Liver (tissue), 9 donors: ENCODE data around the gene MRFAP1. TPM values are rescaled to one million over a fixed set of nuclear protein-coding genes. Genes with fewer than 3 reads are reported as not detected.

Source experiments
- DNase-seq: peaks from one replicate; pipeline ENCODE4 v3.0.0-alpha.2; 2017; ENCODE audit warnings: low spot score
- H3K27ac ChIP-seq, 2 donors: one replicate each; pipeline ENCODE4 v1.7.0; 2013; ENCODE audit warnings: inconsistent platforms in 2 of 2, low read length in 2 of 2, control low read depth in 1 of 2, low read depth in 1 of 2, mild to moderate bottlenecking in 1 of 2
- H3K27me3 ChIP-seq, 4 donors: one replicate each; pipeline versions ENCODE4 v1.6.1 to v1.7.0; 2013; ENCODE audit warnings: low read length in 3 of 4, inconsistent platforms in 1 of 4, mild to moderate bottlenecking in 1 of 4, moderate library complexity in 1 of 4; ENCODE audit not compliant: control insufficient read depth in 4 of 4, insufficient read depth in 4 of 4
- H3K36me3 ChIP-seq, 4 donors: one replicate each; pipeline versions ENCODE4 v1.6.1 to v1.7.0; 2013; ENCODE audit warnings: low read length in 3 of 4, mild to moderate bottlenecking in 3 of 4, low read depth in 1 of 4, moderate library complexity in 1 of 4; ENCODE audit not compliant: control insufficient read depth in 4 of 4, insufficient read depth in 3 of 4
- H3K4me1 ChIP-seq, 4 donors: one replicate each; pipeline versions ENCODE4 v1.6.1 to v1.7.0; 2013; ENCODE audit warnings: low read length in 3 of 4, mild to moderate bottlenecking in 3 of 4, moderate library complexity in 1 of 4; ENCODE audit not compliant: control insufficient read depth in 4 of 4, insufficient read depth in 4 of 4
- H3K4me3 ChIP-seq, 3 donors: one replicate each; pipeline versions ENCODE4 v1.6.1 to v1.7.0; 2013; ENCODE audit warnings: low read length in 3 of 3, control low read depth in 1 of 3, low read depth in 1 of 3, mild to moderate bottlenecking in 1 of 3
- H3K9ac ChIP-seq, 2 donors: one replicate each; pipeline ENCODE4 v1.7.0; 2013; ENCODE audit warnings: low read length in 2 of 2, mild to moderate bottlenecking in 2 of 2, moderate library complexity in 2 of 2, control low read depth in 1 of 2, low read depth in 1 of 2
- H3K9me3 ChIP-seq, 4 donors: one replicate each; pipeline versions ENCODE4 v1.6.1 to v1.7.0; 2013; ENCODE audit warnings: low read length in 3 of 4; ENCODE audit not compliant: control insufficient read depth in 4 of 4
- EGR1 ChIP-seq, 2 donors: IDR thresholded peaks; 2 replicates each; pipeline ENCODE4 v1.6.1; 2016 to 2018; ENCODE audit warnings: antibody characterized with exemption in 2 of 2, low read depth in 2 of 2
- FOXA1 ChIP-seq: IDR thresholded peaks from 2 replicates; pipeline ENCODE4 v1.6.1; 2016; ENCODE audit warnings: antibody characterized with exemption
- FOXA2 ChIP-seq: IDR thresholded peaks from 2 replicates; pipeline ENCODE4 v1.6.1; 2016; ENCODE audit warnings: antibody characterized with exemption
- HNF4A ChIP-seq, 2 donors: conservative IDR thresholded peaks; 2 replicates each; pipeline ENCODE4 v1.6.1; 2016; ENCODE audit warnings: antibody characterized with exemption in 2 of 2, mild to moderate bottlenecking in 2 of 2
- HNF4G ChIP-seq: IDR thresholded peaks from 2 replicates; pipeline ENCODE4 v1.6.1; 2016; ENCODE audit warnings: antibody characterized with exemption
- JUND ChIP-seq, 2 donors: IDR thresholded peaks; 2 replicates each; pipeline ENCODE4 v1.6.1; 2016; ENCODE audit warnings: antibody characterized with exemption in 2 of 2
- NR2F2 ChIP-seq: IDR thresholded peaks from 2 replicates; pipeline ENCODE4 v1.6.1; 2016; ENCODE audit warnings: antibody characterized with exemption
- RXRA ChIP-seq, 2 donors: IDR thresholded peaks; 2 replicates each; pipeline ENCODE4 v1.6.1; 2017 to 2018; ENCODE audit warnings: antibody characterized with exemption in 2 of 2, mild to moderate bottlenecking in 1 of 2
- SP1 ChIP-seq: IDR thresholded peaks from 2 replicates; pipeline ENCODE4 v1.6.1; 2018; ENCODE audit warnings: antibody characterized with exemption, mild to moderate bottlenecking
- YY1 ChIP-seq: IDR thresholded peaks from 2 replicates; pipeline ENCODE4 v1.6.1; 2016; ENCODE audit warnings: antibody characterized with exemption, mild to moderate bottlenecking
- ZBTB33 ChIP-seq: IDR thresholded peaks from 2 replicates; pipeline ENCODE4 v1.6.1; 2016; ENCODE audit warnings: antibody characterized with exemption
- WGBS: extraction: QIAGEN DNeasy Blood & Tissue Kit; methylation state at CpG from one replicate; pipeline ENCODE4 v1.1.7; 2013; 5-methylcytosine and 5-hydroxymethylcytosine counted together
- polyA plus RNA-seq, 2 donors: library from polyadenylated mRNA; stranded (reverse) in 1 of 2; unstranded in 1 of 2; fragments of 200-250 nt in 1 of 2; fragments of >200 nt in 1 of 2; fragmentation: Nextera tagmentation in 1 of 2; extraction: Ambion mirVana in 1 of 2; gene quantifications; one replicate each; pipeline versions ENCODE4 v1.2.1 to v1.2.3, GENCODE V29; 2013 to 2015
- total RNA-seq, 2 donors: library from RNA; depleted of rRNA; stranded (reverse); fragments of >200 nt; gene quantifications; one replicate each; pipeline ENCODE4 v1.2.3, GENCODE V29; 2014
- TF ChIP-seq, protein P1 (sequence below): fragments of 150-350 bp; IDR thresholded peaks from 2 replicates; pipeline ENCODE4 v1.5.1; 2017; ENCODE audit warnings: improper control_type of control experiment, low read depth, low read length; ENCODE audit not compliant: missing input control
- TF ChIP-seq, protein P2 (sequence below): IDR thresholded peaks from 2 replicates; pipeline ENCODE4 v1.6.1; 2016; ENCODE audit warnings: antibody characterized with exemption
- TF ChIP-seq, protein P3 (sequence below): IDR thresholded peaks from 2 replicates; pipeline ENCODE4 v1.6.1; 2016; ENCODE audit warnings: antibody characterized with exemption, mild to moderate bottlenecking
- donor health status: healthy.
- donor health status: healthy.
- donor health status: healthy.
- donor health status: healthy.
- donor health status: healthy.

The MRFAP1 gene
- total and polyA plus RNA-seq, 4 donors, result 78.5 to 176 (median 104) TPM

GRCh38 chr4:6687947-6688878 lies 47.7 kb downstream of the MRFAP1 start:
- 83% methylated on average over 24 of the region's 24 CpGs for WGBS
- no peak for DNase-seq
- H3K9ac ChIP-seq, result no peak overlapping the region
- TF ChIP-seq SP1, result no peak
- no peak for TF ChIP-seq JUND (IDR thresholded peaks at IDR 0.05)
- no peak for TF ChIP-seq HNF4A (conservative IDR thresholded peaks at IDR 0.05)
- TF ChIP-seq, protein P1, sequence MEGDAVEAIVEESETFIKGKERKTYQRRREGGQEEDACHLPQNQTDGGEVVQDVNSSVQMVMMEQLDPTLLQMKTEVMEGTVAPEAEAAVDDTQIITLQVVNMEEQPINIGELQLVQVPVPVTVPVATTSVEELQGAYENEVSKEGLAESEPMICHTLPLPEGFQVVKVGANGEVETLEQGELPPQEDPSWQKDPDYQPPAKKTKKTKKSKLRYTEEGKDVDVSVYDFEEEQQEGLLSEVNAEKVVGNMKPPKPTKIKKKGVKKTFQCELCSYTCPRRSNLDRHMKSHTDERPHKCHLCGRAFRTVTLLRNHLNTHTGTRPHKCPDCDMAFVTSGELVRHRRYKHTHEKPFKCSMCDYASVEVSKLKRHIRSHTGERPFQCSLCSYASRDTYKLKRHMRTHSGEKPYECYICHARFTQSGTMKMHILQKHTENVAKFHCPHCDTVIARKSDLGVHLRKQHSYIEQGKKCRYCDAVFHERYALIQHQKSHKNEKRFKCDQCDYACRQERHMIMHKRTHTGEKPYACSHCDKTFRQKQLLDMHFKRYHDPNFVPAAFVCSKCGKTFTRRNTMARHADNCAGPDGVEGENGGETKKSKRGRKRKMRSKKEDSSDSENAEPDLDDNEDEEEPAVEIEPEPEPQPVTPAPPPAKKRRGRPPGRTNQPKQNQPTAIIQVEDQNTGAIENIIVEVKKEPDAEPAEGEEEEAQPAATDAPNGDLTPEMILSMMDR, result no peak
- no peak for TF ChIP-seq HNF4G
- no peak for TF ChIP-seq RXRA (IDR thresholded peaks at IDR 0.05)
- no peak for TF ChIP-seq FOXA2
- TF ChIP-seq NR2F2, result no peak
- TF ChIP-seq ZBTB33, result no peak
- H3K27ac ChIP-seq, result no peak overlapping the region
- peaks cover 11 to 25% (median 19%) of the 10 kb centered on the region in 4 donors for H3K4me1 ChIP-seq
- H3K9me3 ChIP-seq, result no peaks in the 10 kb centered on the region
- H3K27me3 ChIP-seq, result no peaks in the 10 kb centered on the region
- no peak overlapping the region for H3K4me3 ChIP-seq
- no peaks in the 10 kb centered on the region for H3K36me3 ChIP-seq

DNA sequence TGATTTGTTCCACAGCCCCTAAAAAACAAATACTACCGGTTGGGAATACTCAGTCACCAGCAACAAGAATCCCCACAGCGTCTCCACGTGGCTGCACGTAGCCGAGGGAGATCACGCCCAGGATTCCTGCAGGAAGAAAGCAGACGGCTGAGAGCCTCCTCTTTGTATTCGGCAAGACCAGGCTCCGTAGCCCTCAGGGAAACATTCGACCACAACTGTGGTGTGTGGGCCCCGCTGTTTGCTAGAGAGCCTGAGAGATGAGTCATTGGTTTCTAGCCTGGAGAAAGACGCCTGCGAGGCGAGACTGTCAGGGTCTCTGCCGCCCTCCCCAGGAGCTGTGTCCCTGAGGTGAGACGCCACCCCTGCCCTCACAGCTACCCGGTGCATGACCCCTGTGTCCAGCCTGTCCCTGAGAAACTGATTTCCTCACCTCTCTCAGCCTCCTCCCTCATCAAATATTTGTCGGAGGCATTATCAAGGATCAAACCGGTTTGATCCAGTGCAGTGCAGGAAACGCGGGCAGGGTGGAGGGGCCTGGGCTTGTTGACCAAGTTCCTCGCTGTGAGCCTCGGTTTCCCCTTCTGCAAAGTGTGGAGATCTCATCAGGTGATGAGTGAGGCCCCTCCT lies 48.5 kb downstream of the MRFAP1 start:
- no peaks in the 10 kb centered on the region for H3K36me3 ChIP-seq

More for the DNA sequence above, 48.5 kb downstream of the MRFAP1 start:
- Histone ChIP-seq H3K4me1 (peaks cover 11 to 25% (median 19%) of the 10 kb centered on the region in 4 donors), H3K4me3 (no peak overlapping the region), H3K9ac (no peak overlapping the region), H3K27ac (peak overlapping the region; percentile 21 to 72), H3K27me3 (no peaks in the 10 kb centered on the region), H3K9me3 (no peaks in the 10 kb centered on the region)
- TF ChIP-seq, protein P2, sequence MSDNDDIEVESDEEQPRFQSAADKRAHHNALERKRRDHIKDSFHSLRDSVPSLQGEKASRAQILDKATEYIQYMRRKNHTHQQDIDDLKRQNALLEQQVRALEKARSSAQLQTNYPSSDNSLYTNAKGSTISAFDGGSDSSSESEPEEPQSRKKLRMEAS, result no peak
- TF ChIP-seq, protein P3, sequence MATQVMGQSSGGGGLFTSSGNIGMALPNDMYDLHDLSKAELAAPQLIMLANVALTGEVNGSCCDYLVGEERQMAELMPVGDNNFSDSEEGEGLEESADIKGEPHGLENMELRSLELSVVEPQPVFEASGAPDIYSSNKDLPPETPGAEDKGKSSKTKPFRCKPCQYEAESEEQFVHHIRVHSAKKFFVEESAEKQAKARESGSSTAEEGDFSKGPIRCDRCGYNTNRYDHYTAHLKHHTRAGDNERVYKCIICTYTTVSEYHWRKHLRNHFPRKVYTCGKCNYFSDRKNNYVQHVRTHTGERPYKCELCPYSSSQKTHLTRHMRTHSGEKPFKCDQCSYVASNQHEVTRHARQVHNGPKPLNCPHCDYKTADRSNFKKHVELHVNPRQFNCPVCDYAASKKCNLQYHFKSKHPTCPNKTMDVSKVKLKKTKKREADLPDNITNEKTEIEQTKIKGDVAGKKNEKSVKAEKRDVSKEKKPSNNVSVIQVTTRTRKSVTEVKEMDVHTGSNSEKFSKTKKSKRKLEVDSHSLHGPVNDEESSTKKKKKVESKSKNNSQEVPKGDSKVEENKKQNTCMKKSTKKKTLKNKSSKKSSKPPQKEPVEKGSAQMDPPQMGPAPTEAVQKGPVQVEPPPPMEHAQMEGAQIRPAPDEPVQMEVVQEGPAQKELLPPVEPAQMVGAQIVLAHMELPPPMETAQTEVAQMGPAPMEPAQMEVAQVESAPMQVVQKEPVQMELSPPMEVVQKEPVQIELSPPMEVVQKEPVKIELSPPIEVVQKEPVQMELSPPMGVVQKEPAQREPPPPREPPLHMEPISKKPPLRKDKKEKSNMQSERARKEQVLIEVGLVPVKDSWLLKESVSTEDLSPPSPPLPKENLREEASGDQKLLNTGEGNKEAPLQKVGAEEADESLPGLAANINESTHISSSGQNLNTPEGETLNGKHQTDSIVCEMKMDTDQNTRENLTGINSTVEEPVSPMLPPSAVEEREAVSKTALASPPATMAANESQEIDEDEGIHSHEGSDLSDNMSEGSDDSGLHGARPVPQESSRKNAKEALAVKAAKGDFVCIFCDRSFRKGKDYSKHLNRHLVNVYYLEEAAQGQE, result no peak
- TF ChIP-seq HNF4G, result no peak
- peak; percentile 78 for TF ChIP-seq YY1
- TF ChIP-seq FOXA2, result peak; percentile 58
- peak; percentile 22 to 72 for TF ChIP-seq HNF4A (conservative IDR thresholded peaks at IDR 0.05)
- peak; percentile 43 to 92 for TF ChIP-seq RXRA (IDR thresholded peaks at IDR 0.05)
- TF ChIP-seq FOXA1, result peak; percentile 29
- TF ChIP-seq, protein P1, result no peak
- TF ChIP-seq JUND (IDR thresholded peaks at IDR 0.05), result peak; percentile 16 to 35
- TF ChIP-seq SP1, result peak; percentile 58
- TF ChIP-seq EGR1 (IDR thresholded peaks at IDR 0.05; ENCODE audit: low read depth in 2 of 2), result no peak
- no peak for TF ChIP-seq ZBTB33
- no peak for DNase-seq
- 44% methylated on average over 23 of the region's 23 CpGs for WGBS
